ENCODE measurements around the gene GALNT6.

The GALNT6 gene

GRCh38 chr12:51406859-51407258 is 15.7 kb upstream of the GALNT6 start:
- TF ChIP-seq FOXK2 (IDR thresholded peaks at IDR 0.05), result no peak
- TF ChIP-seq HDGF (IDR thresholded peaks at IDR 0.05; ENCODE audit: borderline replicate concordance), result no peak
- TF ChIP-seq FOXA1 (IDR thresholded peaks at IDR 0.05), result no peak
- no peak for TF ChIP-seq SUZ12 (IDR thresholded peaks at IDR 0.05)
- no peak for TF ChIP-seq NFRKB (IDR thresholded peaks at IDR 0.05)
- no peak for TF ChIP-seq PKNOX1 (IDR thresholded peaks at IDR 0.05)
- TF ChIP-seq TARDBP (IDR thresholded peaks at IDR 0.05), result no peak
- no peak for TF ChIP-seq ZNF384 (IDR thresholded peaks at IDR 0.05)
- TF ChIP-seq ELF4 (IDR thresholded peaks at IDR 0.05), result no peak
- TF ChIP-seq SP1 (IDR thresholded peaks at IDR 0.05), result no peak
- no peak for TF ChIP-seq FOXM1 (IDR thresholded peaks at IDR 0.05; ENCODE audit: borderline replicate concordance)
- no peak for TF ChIP-seq L3MBTL2 (conservative IDR thresholded peaks at IDR 0.05)
- TF ChIP-seq ARNT (IDR thresholded peaks at IDR 0.05), result no peak
- no peak for TF ChIP-seq LEF1 (IDR thresholded peaks at IDR 0.05; ENCODE audit: borderline replicate concordance)
- no peak for DNase-seq (ENCODE audit: extremely low spot score)
- POLR2A ChIA-PET, result no interaction called here
- CTCF ChIA-PET, result no interaction called here

DNA sequence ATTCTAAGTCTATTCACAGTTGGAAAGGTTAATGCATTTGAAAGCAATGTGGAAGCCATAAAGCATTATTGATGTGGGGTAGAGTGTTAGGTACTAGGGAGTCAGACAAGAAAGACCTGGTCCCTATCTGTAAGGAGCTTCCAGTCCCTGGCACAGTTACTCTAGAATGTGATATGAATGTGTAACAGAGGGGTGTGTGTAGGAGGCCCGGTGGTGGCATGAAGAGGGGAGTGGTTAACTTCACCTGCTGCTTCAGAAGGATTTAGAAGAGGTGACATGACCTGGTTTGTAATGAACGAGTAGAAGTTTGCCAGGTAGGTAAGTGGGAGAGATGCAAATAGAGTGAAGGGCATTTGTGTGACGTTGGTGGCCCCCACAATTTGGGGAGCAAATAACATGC is 15.1 kb upstream of the GALNT6 start:
- CTCF ChIA-PET, result interaction anchor here (0.8 kb wide), 1 partner anchor 620 kb away, joined by 3 read pairs; no protein-coding TSS in a partner anchor
- POLR2A ChIA-PET, result no interaction called here
- TF ChIP-seq NFRKB (IDR thresholded peaks at IDR 0.05) (no peak), ZNF384 (IDR thresholded peaks at IDR 0.05) (no peak), FOXM1 (IDR thresholded peaks at IDR 0.05; ENCODE audit: borderline replicate concordance) (no peak)
- DNase-seq (ENCODE audit: extremely low spot score), result no peak

DNA sequence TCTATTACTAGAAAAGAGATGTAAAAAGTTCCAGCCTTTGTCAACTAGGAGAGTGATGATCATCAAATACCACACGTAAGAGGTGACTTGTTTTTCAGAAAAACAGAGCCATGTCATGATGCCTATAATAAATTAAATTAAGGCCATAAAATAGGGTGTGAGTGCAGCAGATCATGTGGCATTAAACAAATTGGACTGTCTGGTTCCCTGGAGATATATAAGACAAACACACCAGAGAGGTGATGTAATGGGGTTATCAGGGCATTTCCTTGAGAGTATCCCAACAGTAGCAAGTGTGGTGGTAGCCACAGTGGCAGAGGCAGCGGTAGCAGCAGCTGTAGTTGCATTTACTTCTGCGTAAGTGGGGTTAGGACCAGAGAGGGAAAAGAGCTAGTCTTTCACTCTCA is 14.6 kb upstream of the GALNT6 start:
- ChIA-PET POLR2A (no interaction called here), CTCF (interaction anchor here (0.8 kb wide), 1 partner anchor 620 kb away, joined by 3 read pairs; no protein-coding TSS in a partner anchor)
- peak; percentile 11; the same call in 1 of the 2 replicates for TF ChIP-seq CTBP1 (IDR thresholded peaks at IDR 0.05; ENCODE audit: borderline replicate concordance)
- TF ChIP-seq ZNF384 (IDR thresholded peaks at IDR 0.05), result no peak
- peak; percentile 69 for TF ChIP-seq PKNOX1 (IDR thresholded peaks at IDR 0.05)
- TF ChIP-seq TARDBP (IDR thresholded peaks at IDR 0.05), result no peak
- no peak for DNase-seq (ENCODE audit: extremely low spot score)

DNA sequence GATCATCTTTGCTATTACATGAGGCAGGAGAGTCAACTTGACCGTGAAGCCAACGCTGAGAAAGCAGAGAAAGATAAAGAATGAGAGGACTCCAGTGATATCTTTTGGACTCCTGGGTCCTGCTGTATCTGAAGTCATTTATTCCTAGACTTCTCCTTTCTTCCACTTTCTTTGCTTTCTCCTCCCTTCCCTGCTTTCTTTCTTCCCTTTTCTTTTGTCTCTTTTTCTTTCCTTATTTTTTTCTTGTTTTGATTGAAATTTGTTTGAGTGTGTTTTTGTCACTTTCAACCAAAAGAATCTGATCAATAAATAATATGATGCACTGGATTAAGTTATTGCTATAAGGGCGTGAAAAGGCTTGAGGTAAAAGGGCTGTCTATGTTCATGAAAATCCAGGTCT is 13.4 kb upstream of the GALNT6 start:
- ChIA-PET POLR2A (no interaction called here), CTCF (no interaction called here)
- TF ChIP-seq TARDBP (IDR thresholded peaks at IDR 0.05) (no peak), FOXA1 (IDR thresholded peaks at IDR 0.05) (no peak), FOXK2 (IDR thresholded peaks at IDR 0.05) (no peak), ZNF384 (IDR thresholded peaks at IDR 0.05) (no peak), ELF4 (IDR thresholded peaks at IDR 0.05) (no peak), NFRKB (IDR thresholded peaks at IDR 0.05) (no peak), ARNT (IDR thresholded peaks at IDR 0.05) (no peak), SUZ12 (IDR thresholded peaks at IDR 0.05) (no peak), PKNOX1 (IDR thresholded peaks at IDR 0.05) (no peak)
- DNase-seq (ENCODE audit: extremely low spot score), result no peak

DNA sequence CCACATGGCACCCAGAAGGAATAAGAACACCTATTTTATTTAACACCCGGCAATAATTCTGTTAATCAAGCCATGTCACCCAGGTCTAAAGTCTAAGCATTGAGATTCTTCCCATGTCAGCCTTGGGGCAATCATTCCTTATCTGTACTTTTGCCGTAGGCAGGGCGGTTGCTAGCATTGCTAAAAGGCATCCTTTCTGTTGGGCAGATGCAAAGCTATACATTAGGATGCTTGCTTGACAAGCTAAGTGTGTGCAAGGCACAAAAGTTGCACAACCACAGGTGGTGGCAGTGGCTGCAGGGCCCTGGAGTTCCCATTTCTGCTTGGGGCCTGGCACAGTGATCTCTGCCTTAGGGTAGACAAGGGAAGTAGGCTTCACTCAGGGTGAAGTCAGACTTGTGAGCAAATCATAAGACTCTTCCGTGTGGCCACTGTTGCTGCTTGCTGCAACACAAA is 12.5 kb upstream of the GALNT6 start:
- ChIA-PET CTCF (no interaction called here), POLR2A (no interaction called here)
- TF ChIP-seq FOXA1 (IDR thresholded peaks at IDR 0.05), result no peak
- TF ChIP-seq SP1 (IDR thresholded peaks at IDR 0.05), result no peak
- no peak for TF ChIP-seq ELF4 (IDR thresholded peaks at IDR 0.05)
- TF ChIP-seq HDGF (IDR thresholded peaks at IDR 0.05; ENCODE audit: borderline replicate concordance), result no peak
- no peak for TF ChIP-seq NFRKB (IDR thresholded peaks at IDR 0.05)
- no peak for TF ChIP-seq FOXK2 (IDR thresholded peaks at IDR 0.05)
- no peak for TF ChIP-seq L3MBTL2 (conservative IDR thresholded peaks at IDR 0.05)
- no peak for TF ChIP-seq TARDBP (IDR thresholded peaks at IDR 0.05)
- DNase-seq (ENCODE audit: extremely low spot score), result no peak

- CTCF ChIA-PET, result no interaction called here
- POLR2A ChIA-PET, result no interaction called here
- DNase-seq (ENCODE audit: extremely low spot score), result no peak
- TF ChIP-seq NFRKB (IDR thresholded peaks at IDR 0.05), result no peak
- TF ChIP-seq BHLHE40 (IDR thresholded peaks at IDR 0.05; ENCODE audit: borderline replicate concordance), result no peak
- no peak for TF ChIP-seq FOXA1 (IDR thresholded peaks at IDR 0.05)
- no peak for TF ChIP-seq FOXM1 (IDR thresholded peaks at IDR 0.05; ENCODE audit: borderline replicate concordance)
- TF ChIP-seq PKNOX1 (IDR thresholded peaks at IDR 0.05), result no peak
- no peak for TF ChIP-seq ZNF384 (IDR thresholded peaks at IDR 0.05)
- TF ChIP-seq TARDBP (IDR thresholded peaks at IDR 0.05), result no peak
- TF ChIP-seq LEF1 (IDR thresholded peaks at IDR 0.05; ENCODE audit: borderline replicate concordance), result no peak
- no peak for TF ChIP-seq ARNT (IDR thresholded peaks at IDR 0.05)
- no peak for TF ChIP-seq HDGF (IDR thresholded peaks at IDR 0.05; ENCODE audit: borderline replicate concordance)
- no peak for TF ChIP-seq SUZ12 (IDR thresholded peaks at IDR 0.05)
- no peak for TF ChIP-seq ELF4 (IDR thresholded peaks at IDR 0.05)
- no peak for TF ChIP-seq L3MBTL2 (conservative IDR thresholded peaks at IDR 0.05)
- TF ChIP-seq FOXK2 (IDR thresholded peaks at IDR 0.05), result no peak
- no peak for TF ChIP-seq CTBP1 (IDR thresholded peaks at IDR 0.05; ENCODE audit: borderline replicate concordance)
- no peak for TF ChIP-seq SP1 (IDR thresholded peaks at IDR 0.05)
These were observed 12.0 kb upstream of the GALNT6 start for GRCh38 chr12:51403159-51403558.

Measured in HEK293T (cell line).